ENCODE data around the gene ATP8B1.
A peak's percentile ranks its signal among the peaks of the same experiment; 100 is the strongest.

Gene ATP8B1

DNA sequence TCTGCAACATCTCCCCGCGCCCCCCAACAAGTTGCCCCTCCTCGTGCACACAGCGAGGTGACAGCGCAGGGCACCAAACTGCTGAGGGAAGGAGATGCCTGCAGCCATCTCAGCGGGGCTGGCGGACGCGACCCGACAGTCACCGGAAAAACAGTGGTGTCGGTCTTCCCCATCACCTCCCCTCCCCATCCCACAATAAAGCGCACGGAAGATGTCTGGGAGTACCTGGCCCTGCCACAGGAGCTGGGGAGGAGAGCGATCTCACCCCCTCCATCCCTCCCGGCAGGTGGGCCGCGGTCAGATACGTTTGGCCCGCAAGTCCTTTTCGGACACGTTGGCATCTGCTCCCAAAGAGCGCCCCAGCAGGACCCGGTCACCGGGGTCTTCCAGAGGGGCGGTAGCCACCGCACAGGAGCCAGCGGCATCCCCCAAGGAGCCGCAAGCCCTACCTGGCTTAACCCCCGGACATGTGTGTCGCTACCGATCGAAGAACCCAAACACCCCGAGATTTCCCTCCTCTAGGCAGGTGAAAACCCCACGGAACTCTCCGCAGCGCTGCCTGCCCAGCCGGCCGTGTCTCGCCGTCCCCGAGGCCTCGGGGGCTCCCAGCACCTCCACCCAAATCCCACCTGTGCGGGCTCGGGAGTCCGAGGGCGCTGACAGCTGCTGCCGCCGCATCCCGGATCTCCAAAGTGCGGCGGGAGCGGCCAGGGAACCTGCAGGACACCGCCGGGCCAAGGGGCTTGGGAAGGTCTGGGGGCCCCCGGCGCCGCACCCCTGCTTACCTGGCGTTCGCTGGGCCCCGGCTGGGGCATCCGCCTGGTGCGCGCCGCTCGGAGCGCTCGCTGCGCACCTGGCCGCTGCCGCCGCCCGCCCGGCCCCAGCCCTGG lies 657 bp downstream of the ATP8B1 start:
- peak; percentile 1; the same call in 1 of the 3 replicates for ATAC-seq
- no peak for TF ChIP-seq SNAI2 (CRISPR knock-in tag; IDR thresholded peaks at IDR 0.05)
- no peak for TF ChIP-seq ZFP30 (CRISPR knock-in tag; IDR thresholded peaks at IDR 0.05)
- TF ChIP-seq, protein P1, sequence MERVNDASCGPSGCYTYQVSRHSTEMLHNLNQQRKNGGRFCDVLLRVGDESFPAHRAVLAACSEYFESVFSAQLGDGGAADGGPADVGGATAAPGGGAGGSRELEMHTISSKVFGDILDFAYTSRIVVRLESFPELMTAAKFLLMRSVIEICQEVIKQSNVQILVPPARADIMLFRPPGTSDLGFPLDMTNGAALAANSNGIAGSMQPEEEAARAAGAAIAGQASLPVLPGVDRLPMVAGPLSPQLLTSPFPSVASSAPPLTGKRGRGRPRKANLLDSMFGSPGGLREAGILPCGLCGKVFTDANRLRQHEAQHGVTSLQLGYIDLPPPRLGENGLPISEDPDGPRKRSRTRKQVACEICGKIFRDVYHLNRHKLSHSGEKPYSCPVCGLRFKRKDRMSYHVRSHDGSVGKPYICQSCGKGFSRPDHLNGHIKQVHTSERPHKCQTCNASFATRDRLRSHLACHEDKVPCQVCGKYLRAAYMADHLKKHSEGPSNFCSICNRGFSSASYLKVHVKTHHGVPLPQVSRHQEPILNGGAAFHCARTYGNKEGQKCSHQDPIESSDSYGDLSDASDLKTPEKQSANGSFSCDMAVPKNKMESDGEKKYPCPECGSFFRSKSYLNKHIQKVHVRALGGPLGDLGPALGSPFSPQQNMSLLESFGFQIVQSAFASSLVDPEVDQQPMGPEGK (CRISPR knock-in tag; IDR thresholded peaks at IDR 0.05; ENCODE audit: borderline replicate concordance), result no peak
- no peak for TF ChIP-seq OSR1 (CRISPR knock-in tag; IDR thresholded peaks at IDR 0.05)
- TF ChIP-seq RARB (CRISPR knock-in tag; IDR thresholded peaks at IDR 0.05), result no peak
- no peak for TF ChIP-seq BACH2 (CRISPR knock-in tag; IDR thresholded peaks at IDR 0.05; ENCODE audit: borderline replicate concordance)
- no peak for TF ChIP-seq TCF4 (CRISPR knock-in tag; IDR thresholded peaks at IDR 0.05; ENCODE audit: borderline replicate concordance)
- TF ChIP-seq ESRRG (CRISPR knock-in tag; IDR thresholded peaks at IDR 0.05), result no peak
- TF ChIP-seq TOX (CRISPR knock-in tag; IDR thresholded peaks at IDR 0.05; ENCODE audit: borderline replicate concordance), result no peak
- TF ChIP-seq, protein P2, sequence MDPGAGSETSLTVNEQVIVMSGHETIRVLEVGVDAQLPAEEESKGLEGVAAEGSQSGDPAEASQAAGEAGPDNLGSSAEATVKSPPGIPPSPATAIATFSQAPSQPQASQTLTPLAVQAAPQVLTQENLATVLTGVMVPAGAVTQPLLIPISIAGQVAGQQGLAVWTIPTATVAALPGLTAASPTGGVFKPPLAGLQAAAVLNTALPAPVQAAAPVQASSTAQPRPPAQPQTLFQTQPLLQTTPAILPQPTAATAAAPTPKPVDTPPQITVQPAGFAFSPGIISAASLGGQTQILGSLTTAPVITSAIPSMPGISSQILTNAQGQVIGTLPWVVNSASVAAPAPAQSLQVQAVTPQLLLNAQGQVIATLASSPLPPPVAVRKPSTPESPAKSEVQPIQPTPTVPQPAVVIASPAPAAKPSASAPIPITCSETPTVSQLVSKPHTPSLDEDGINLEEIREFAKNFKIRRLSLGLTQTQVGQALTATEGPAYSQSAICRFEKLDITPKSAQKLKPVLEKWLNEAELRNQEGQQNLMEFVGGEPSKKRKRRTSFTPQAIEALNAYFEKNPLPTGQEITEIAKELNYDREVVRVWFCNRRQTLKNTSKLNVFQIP (CRISPR knock-in tag; IDR thresholded peaks at IDR 0.05; ENCODE audit: borderline replicate concordance, low read depth), result no peak
- TF ChIP-seq CSDC2 (CRISPR knock-in tag; IDR thresholded peaks at IDR 0.05), result no peak
- TF ChIP-seq ARNTL (CRISPR knock-in tag; IDR thresholded peaks at IDR 0.05; ENCODE audit: borderline replicate concordance, low read depth), result no peak
- TF ChIP-seq PPARA (CRISPR knock-in tag; IDR thresholded peaks at IDR 0.05; ENCODE audit: borderline replicate concordance), result no peak
- no peak for TF ChIP-seq ZNF565 (CRISPR knock-in tag; conservative IDR thresholded peaks at IDR 0.05; ENCODE audit: low read depth)
- no peak for TF ChIP-seq ZNF8 (CRISPR knock-in tag; IDR thresholded peaks at IDR 0.05)

DNA sequence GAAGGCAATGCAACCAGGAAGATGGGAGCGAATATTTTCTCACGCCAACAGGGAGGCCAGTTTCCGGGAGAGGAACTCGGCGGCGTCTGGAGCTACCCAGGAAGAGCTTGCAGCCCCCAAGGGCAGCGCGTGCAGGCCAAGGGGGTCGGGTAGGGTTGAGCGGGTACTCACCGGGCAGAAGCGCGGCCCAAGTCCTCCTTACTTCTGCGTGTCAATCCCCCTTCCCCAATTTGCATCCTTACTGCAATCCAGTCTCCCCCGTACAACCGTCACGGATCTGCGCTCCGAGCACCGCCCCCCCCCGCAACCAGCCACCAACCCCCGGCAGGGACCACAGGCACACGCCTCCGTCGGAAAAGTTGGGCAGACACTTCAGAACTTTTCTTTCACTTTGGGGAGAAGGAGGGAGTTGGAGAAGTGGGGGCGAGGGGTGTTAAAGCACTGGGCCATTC lies 1.3 kb downstream of the ATP8B1 start:
- no peak for TF ChIP-seq ZNF70 (CRISPR knock-in tag; IDR thresholded peaks at IDR 0.05)
- no peak for TF ChIP-seq RARB (CRISPR knock-in tag; IDR thresholded peaks at IDR 0.05)
- TF ChIP-seq, protein P3, sequence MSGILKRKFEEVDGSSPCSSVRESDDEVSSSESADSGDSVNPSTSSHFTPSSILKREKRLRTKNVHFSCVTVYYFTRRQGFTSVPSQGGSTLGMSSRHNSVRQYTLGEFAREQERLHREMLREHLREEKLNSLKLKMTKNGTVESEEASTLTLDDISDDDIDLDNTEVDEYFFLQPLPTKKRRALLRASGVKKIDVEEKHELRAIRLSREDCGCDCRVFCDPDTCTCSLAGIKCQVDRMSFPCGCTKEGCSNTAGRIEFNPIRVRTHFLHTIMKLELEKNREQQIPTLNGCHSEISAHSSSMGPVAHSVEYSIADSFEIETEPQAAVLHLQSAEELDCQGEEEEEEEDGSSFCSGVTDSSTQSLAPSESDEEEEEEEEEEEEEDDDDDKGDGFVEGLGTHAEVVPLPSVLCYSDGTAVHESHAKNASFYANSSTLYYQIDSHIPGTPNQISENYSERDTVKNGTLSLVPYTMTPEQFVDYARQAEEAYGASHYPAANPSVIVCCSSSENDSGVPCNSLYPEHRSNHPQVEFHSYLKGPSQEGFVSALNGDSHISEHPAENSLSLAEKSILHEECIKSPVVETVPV (CRISPR knock-in tag; IDR thresholded peaks at IDR 0.05), result no peak
- TF ChIP-seq, protein P4, sequence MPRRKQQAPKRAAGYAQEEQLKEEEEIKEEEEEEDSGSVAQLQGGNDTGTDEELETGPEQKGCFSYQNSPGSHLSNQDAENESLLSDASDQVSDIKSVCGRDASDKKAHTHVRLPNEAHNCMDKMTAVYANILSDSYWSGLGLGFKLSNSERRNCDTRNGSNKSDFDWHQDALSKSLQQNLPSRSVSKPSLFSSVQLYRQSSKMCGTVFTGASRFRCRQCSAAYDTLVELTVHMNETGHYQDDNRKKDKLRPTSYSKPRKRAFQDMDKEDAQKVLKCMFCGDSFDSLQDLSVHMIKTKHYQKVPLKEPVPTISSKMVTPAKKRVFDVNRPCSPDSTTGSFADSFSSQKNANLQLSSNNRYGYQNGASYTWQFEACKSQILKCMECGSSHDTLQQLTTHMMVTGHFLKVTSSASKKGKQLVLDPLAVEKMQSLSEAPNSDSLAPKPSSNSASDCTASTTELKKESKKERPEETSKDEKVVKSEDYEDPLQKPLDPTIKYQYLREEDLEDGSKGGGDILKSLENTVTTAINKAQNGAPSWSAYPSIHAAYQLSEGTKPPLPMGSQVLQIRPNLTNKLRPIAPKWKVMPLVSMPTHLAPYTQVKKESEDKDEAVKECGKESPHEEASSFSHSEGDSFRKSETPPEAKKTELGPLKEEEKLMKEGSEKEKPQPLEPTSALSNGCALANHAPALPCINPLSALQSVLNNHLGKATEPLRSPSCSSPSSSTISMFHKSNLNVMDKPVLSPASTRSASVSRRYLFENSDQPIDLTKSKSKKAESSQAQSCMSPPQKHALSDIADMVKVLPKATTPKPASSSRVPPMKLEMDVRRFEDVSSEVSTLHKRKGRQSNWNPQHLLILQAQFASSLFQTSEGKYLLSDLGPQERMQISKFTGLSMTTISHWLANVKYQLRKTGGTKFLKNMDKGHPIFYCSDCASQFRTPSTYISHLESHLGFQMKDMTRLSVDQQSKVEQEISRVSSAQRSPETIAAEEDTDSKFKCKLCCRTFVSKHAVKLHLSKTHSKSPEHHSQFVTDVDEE (CRISPR knock-in tag; IDR thresholded peaks at IDR 0.05), result no peak
- TF ChIP-seq ZFP3 (CRISPR knock-in tag; IDR thresholded peaks at IDR 0.05), result no peak
- TF ChIP-seq, protein P5, sequence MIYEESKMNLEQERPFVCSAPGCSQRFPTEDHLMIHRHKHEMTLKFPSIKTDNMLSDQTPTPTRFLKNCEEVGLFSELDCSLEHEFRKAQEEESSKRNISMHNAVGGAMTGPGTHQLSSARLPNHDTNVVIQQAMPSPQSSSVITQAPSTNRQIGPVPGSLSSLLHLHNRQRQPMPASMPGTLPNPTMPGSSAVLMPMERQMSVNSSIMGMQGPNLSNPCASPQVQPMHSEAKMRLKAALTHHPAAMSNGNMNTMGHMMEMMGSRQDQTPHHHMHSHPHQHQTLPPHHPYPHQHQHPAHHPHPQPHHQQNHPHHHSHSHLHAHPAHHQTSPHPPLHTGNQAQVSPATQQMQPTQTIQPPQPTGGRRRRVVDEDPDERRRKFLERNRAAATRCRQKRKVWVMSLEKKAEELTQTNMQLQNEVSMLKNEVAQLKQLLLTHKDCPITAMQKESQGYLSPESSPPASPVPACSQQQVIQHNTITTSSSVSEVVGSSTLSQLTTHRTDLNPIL (CRISPR knock-in tag; IDR thresholded peaks at IDR 0.05; ENCODE audit: low read depth), result no peak
- TF ChIP-seq ZNF565 (CRISPR knock-in tag; conservative IDR thresholded peaks at IDR 0.05; ENCODE audit: low read depth), result no peak
- no peak for TF ChIP-seq ZNF8 (CRISPR knock-in tag; IDR thresholded peaks at IDR 0.05)
- TF ChIP-seq BACH2 (CRISPR knock-in tag; IDR thresholded peaks at IDR 0.05; ENCODE audit: borderline replicate concordance), result no peak
- TF ChIP-seq OSR1 (CRISPR knock-in tag; IDR thresholded peaks at IDR 0.05), result no peak
- no peak for TF ChIP-seq SNAI2 (CRISPR knock-in tag; IDR thresholded peaks at IDR 0.05)
- TF ChIP-seq PPARA (CRISPR knock-in tag; IDR thresholded peaks at IDR 0.05; ENCODE audit: borderline replicate concordance), result no peak
- TF ChIP-seq ZC3H10 (CRISPR knock-in tag; IDR thresholded peaks at IDR 0.05), result no peak
- no peak for TF ChIP-seq ARNTL (CRISPR knock-in tag; IDR thresholded peaks at IDR 0.05; ENCODE audit: borderline replicate concordance, low read depth)
- peak; percentile 27 for ATAC-seq

All from SK-N-SH treated with all-trans-retinoic acid at 6 μM for 48 hours (cell line).